Spleen (tissue), 7 donors: ENCODE results near the gene PERCC1.

Experiments
- CTCF ChIP-seq, 11 experiments: fragments of 200-600 bp in 7 of 11; fragments of 450-650 bp in 4 of 11; sonication (generic) in 4 of 11; IDR thresholded peaks in 8 of 11; conservative IDR thresholded peaks in 3 of 11; 1 replicate in 7 of 11; 2 replicates in 4 of 11; pipeline versions ENCODE4 v1.4.0 to v1.8.0; 2016 to 2021; ENCODE audit warnings: antibody characterized with exemption in 11 of 11, inconsistent platforms in 4 of 11, mild to moderate bottlenecking in 1 of 11
- POLR2A ChIP-seq, 3 donors: fragments of 450-650 bp; IDR thresholded peaks; one replicate each; pipeline ENCODE4 v1.5.1; 2017; ENCODE audit warnings: antibody characterized with exemption in 3 of 3, mild to moderate bottlenecking in 1 of 3
- POLR2AphosphoS5 ChIP-seq, 3 donors: sonication (generic); formaldehyde crosslinking; IDR thresholded peaks; one replicate each; pipeline ENCODE4 v1.5.1; 2017; ENCODE audit warnings: antibody characterized with exemption in 3 of 3
- donor health status: DM: no; HTN: no; CAD: no; lungs with moderate emphysema.
- donor health status: DM: no; HTN: no; CAD: no.
- donor health status: DM: no; HTN: no; CAD: no.

- TF ChIP-seq CTCF (IDR thresholded peaks at IDR 0.05 in 8 of 11, conservative IDR thresholded peaks at IDR 0.05 in 3 of 11) (no peak), POLR2AphosphoS5 (IDR thresholded peaks at IDR 0.05) (no peak), POLR2A (IDR thresholded peaks at IDR 0.05) (no peak)
Observed at GRCh38 chr16:1434644-1435592, 4.0 kb downstream of the PERCC1 start.
